GM03348 (cell line): ENCODE results near the gene ARRB1.

Experiments used
- DNase-seq: peaks from one replicate; pipeline ENCODE4 v3.0.0; 2012; ENCODE audit warnings: low spot score

Gene ARRB1

GRCh38 chr11:75219869-75220268, 131.6 kb downstream of the ARRB1 start:
- no peak for DNase-seq

GRCh38 chr11:75214843-75215242, 136.6 kb downstream of the ARRB1 start:
- no peak for DNase-seq

- peak; percentile 77 for DNase-seq
These were observed 137.0 kb downstream of the ARRB1 start for GRCh38 chr11:75214411-75214821.
